WTC11 (cell line): ENCODE data around the gene ADSL. TPM values are rescaled to one million over a fixed set of nuclear protein-coding genes. Genes with fewer than 3 reads are reported as not detected.

ENCODE experiments used
- ATAC-seq: fragments of 200-7000 bp; cut with Tn5 transposase; 2 replicates; pipeline ENCODE4 v1.10.0; 2021; ENCODE audit warnings: mild to moderate bottlenecking, moderate library complexity
- CTCF ChIA-PET: fragments of 300-600 bp; sonication (Branson Sonifier 250); formaldehyde crosslinking; loops from one replicate; lab custom pipeline; 2021; ENCODE audit warnings: antibody characterized with exemption; lab: Charles Lee
- POLR2A ChIA-PET: fragments of 350-600 bp; sonication (Branson Sonifier 250); formaldehyde crosslinking; loops from one replicate; lab custom pipeline; 2021; ENCODE audit warnings: antibody characterized with exemption; lab: Charles Lee
- DNase-seq: peaks from one replicate; pipeline ENCODE4 v3.0.0; 2021; ENCODE audit warnings: low spot score
- H3K27ac Mint-ChIP-seq: 2 replicates; pipeline ENCODE4 v1.8.0; 2021; ENCODE audit warnings: mixed read lengths
- H3K27me3 Mint-ChIP-seq: 2 replicates; pipeline ENCODE4 v1.8.0; 2021; ENCODE audit warnings: low read depth, mild to moderate bottlenecking, moderate library complexity, mixed read lengths
- H3K36me3 Mint-ChIP-seq: 2 replicates; pipeline ENCODE4 v1.8.0; 2021; ENCODE audit warnings: mixed read lengths
- H3K4me1 Mint-ChIP-seq: 2 replicates; pipeline ENCODE4 v1.8.0; 2022; ENCODE audit warnings: mixed read lengths
- H3K4me3 Mint-ChIP-seq: 2 replicates; pipeline ENCODE4 v1.8.0; 2021; ENCODE audit warnings: mild to moderate bottlenecking, moderate library complexity, mixed read lengths
- H3K9me3 Mint-ChIP-seq: 2 replicates; pipeline ENCODE4 v1.8.0; 2021; ENCODE audit warnings: mixed read lengths
- ATF6 ChIP-seq: sonication (generic); formaldehyde crosslinking; IDR thresholded peaks from 2 replicates; pipeline ENCODE4 v1.8.1; 2023; ENCODE audit warnings: mild to moderate bottlenecking, missing genetic modification reagents
- CREB1 ChIP-seq: sonication (generic); formaldehyde crosslinking; IDR thresholded peaks from 2 replicates; pipeline ENCODE4 v1.8.0; 2023; ENCODE audit warnings: mild to moderate bottlenecking, missing genetic modification reagents
- E2F5 ChIP-seq: sonication (generic); formaldehyde crosslinking; IDR thresholded peaks from 2 replicates; pipeline ENCODE4 v1.8.1; 2022; ENCODE audit warnings: mild to moderate bottlenecking, moderate library complexity, missing genetic modification reagents
- ELF4 ChIP-seq: sonication (generic); formaldehyde crosslinking; IDR thresholded peaks from 2 replicates; pipeline ENCODE4 v1.8.1; 2022; ENCODE audit warnings: low read depth, mild to moderate bottlenecking, moderate library complexity, missing genetic modification reagents
- FOXP1 ChIP-seq: sonication (generic); formaldehyde crosslinking; IDR thresholded peaks from 2 replicates; pipeline ENCODE4 v1.8.0; 2022; ENCODE audit warnings: missing genetic modification reagents, mild to moderate bottlenecking, moderate library complexity, borderline replicate concordance
- FOXP4 ChIP-seq: sonication (generic); formaldehyde crosslinking; IDR thresholded peaks from 2 replicates; pipeline ENCODE4 v1.8.0; 2022; ENCODE audit warnings: mild to moderate bottlenecking, missing genetic modification reagents
- GABPB1 ChIP-seq: sonication (generic); formaldehyde crosslinking; IDR thresholded peaks from 2 replicates; pipeline ENCODE4 v1.8.1; 2023; ENCODE audit warnings: mild to moderate bottlenecking, missing genetic modification reagents
- GRHL2 ChIP-seq: fragments of 250-450 bp; sonication (Bioruptor Pico); IDR thresholded peaks from 2 replicates; pipeline ENCODE4 v1.8.0; 2022; ENCODE audit warnings: mild to moderate bottlenecking, moderate library complexity; ENCODE audit not compliant: insufficient replicate concordance, severe bottlenecking
- HMGA2 ChIP-seq: fragments of 250-450 bp; sonication (Bioruptor Pico); IDR thresholded peaks from 2 replicates; pipeline ENCODE4 v1.4.0; 2021; ENCODE audit warnings: mild to moderate bottlenecking, moderate library complexity
- MXD4 ChIP-seq: fragments of 250-450 bp; sonication (Bioruptor Pico); IDR thresholded peaks from 2 replicates; pipeline ENCODE4 v1.8.0; 2021; ENCODE audit warnings: mild to moderate bottlenecking, moderate library complexity, borderline replicate concordance
- MYBL2 ChIP-seq: sonication (generic); formaldehyde crosslinking; IDR thresholded peaks from 2 replicates; pipeline ENCODE4 v1.8.1; 2023; ENCODE audit warnings: mild to moderate bottlenecking, moderate library complexity, missing genetic modification reagents
- NFATC4 ChIP-seq: fragments of 250-450 bp; sonication (Bioruptor Pico); IDR thresholded peaks from 2 replicates; pipeline ENCODE4 v1.9.0; 2021; ENCODE audit warnings: mild to moderate bottlenecking
- NFE2L1 ChIP-seq: sonication (generic); formaldehyde crosslinking; IDR thresholded peaks from 2 replicates; pipeline ENCODE4 v1.8.1; 2023; ENCODE audit warnings: missing genetic modification reagents
- PREB ChIP-seq: sonication (generic); formaldehyde crosslinking; IDR thresholded peaks from 2 replicates; pipeline ENCODE4 v1.8.1; 2022; ENCODE audit warnings: mild to moderate bottlenecking, missing genetic modification reagents, moderate library complexity, borderline replicate concordance
- TEAD4 ChIP-seq: sonication (generic); formaldehyde crosslinking; IDR thresholded peaks from 2 replicates; pipeline ENCODE4 v1.8.0; 2022; ENCODE audit warnings: mild to moderate bottlenecking, missing genetic modification reagents
- ZBTB43 ChIP-seq: sonication (generic); formaldehyde crosslinking; IDR thresholded peaks from 2 replicates; pipeline ENCODE4 v1.8.1; 2023; ENCODE audit warnings: mild to moderate bottlenecking, missing genetic modification reagents
- ZNF263 ChIP-seq: sonication (generic); formaldehyde crosslinking; IDR thresholded peaks from 2 replicates; pipeline ENCODE4 v1.8.1; 2022; ENCODE audit warnings: low read depth, mild to moderate bottlenecking, moderate library complexity, missing genetic modification reagents
- ZNF317 ChIP-seq: sonication (generic); formaldehyde crosslinking; IDR thresholded peaks from 2 replicates; pipeline ENCODE4 v1.8.1; 2023; ENCODE audit warnings: low read depth, mild to moderate bottlenecking, moderate library complexity, missing genetic modification reagents, borderline replicate concordance
- ZNF532 ChIP-seq: fragments of 250-450 bp; sonication (Bioruptor Pico); IDR thresholded peaks from 2 replicates; pipeline ENCODE4 v1.9.0; 2021; ENCODE audit warnings: mild to moderate bottlenecking, borderline replicate concordance
- ZSCAN18 ChIP-seq: fragments of 250-450 bp; sonication (Bioruptor Pico); IDR thresholded peaks from 2 replicates; pipeline ENCODE4 v2.1.2; 2022; ENCODE audit warnings: mild to moderate bottlenecking, moderate library complexity
- total RNA-seq: library from RNA; stranded (reverse); gene quantifications from 3 replicates; pipeline ENCODE4 v1.2.3, GENCODE V29; 2021

The ADSL gene
- total RNA-seq, 1 experiment from 2014 or later, result 154 TPM

GRCh38 chr22:40383905-40384304 is 37.6 kb downstream of the ADSL start (continued):
- TF ChIP-seq ZSCAN18 (no peak), GABPB1 (CRISPR knock-in tag) (no peak), MYBL2 (CRISPR knock-in tag) (no peak), NFE2L1 (CRISPR knock-in tag) (no peak)

- ATAC-seq, result no peak
- ChIA-PET CTCF (interaction anchor here (1.2 kb wide), 1 partner anchor 12 kb away, joined by 3 read pairs; no protein-coding TSS in a partner anchor), POLR2A (no interaction called here)
- Mint-ChIP-seq H3K4me1 (peaks cover 4% of the 10 kb centered on the region; the same call in 1 of the 2 replicates), H3K36me3 (peaks cover 3% of the 10 kb centered on the region; the same call in 1 of the 2 replicates), H3K4me3 (no peak overlapping the region), H3K27ac (no peak overlapping the region), H3K27me3 (no peaks in the 10 kb centered on the region), H3K9me3 (no peaks in the 10 kb centered on the region)
- no peak for DNase-seq
- no peak for TF ChIP-seq FOXP1 (CRISPR knock-in tag)
- no peak for TF ChIP-seq PREB (CRISPR knock-in tag)
- no peak for TF ChIP-seq ZNF263 (CRISPR knock-in tag)
- TF ChIP-seq NFATC4 (CRISPR knock-in tag), result no peak
- no peak for TF ChIP-seq ATF6 (CRISPR knock-in tag)
- TF ChIP-seq ELF4, result no peak
- no peak for TF ChIP-seq ZSCAN18
- TF ChIP-seq CREB1, result no peak
- TF ChIP-seq GRHL2 (CRISPR knock-in tag), result no peak
- TF ChIP-seq MXD4 (CRISPR knock-in tag), result no peak
- no peak for TF ChIP-seq FOXP4 (CRISPR knock-in tag)
- no peak for TF ChIP-seq ZNF532 (CRISPR knock-in tag)
- no peak for TF ChIP-seq ZNF317 (CRISPR knock-in tag)
- no peak for TF ChIP-seq ZBTB43 (CRISPR knock-in tag)
- no peak for TF ChIP-seq TEAD4 (CRISPR knock-in tag)
- TF ChIP-seq GABPB1 (CRISPR knock-in tag), result no peak
- TF ChIP-seq E2F5, result no peak
- TF ChIP-seq HMGA2 (CRISPR knock-in tag), result no peak
These were observed 38.9 kb downstream of the ADSL start for GRCh38 chr22:40385036-40385782.
